Measurements from ENCODE around the gene H2BK1.

Gene H2BK1

GRCh38 chr7:151202836-151203235, 7.5 kb downstream of the H2BK1 start:
- TF ChIP-seq, protein P1, sequence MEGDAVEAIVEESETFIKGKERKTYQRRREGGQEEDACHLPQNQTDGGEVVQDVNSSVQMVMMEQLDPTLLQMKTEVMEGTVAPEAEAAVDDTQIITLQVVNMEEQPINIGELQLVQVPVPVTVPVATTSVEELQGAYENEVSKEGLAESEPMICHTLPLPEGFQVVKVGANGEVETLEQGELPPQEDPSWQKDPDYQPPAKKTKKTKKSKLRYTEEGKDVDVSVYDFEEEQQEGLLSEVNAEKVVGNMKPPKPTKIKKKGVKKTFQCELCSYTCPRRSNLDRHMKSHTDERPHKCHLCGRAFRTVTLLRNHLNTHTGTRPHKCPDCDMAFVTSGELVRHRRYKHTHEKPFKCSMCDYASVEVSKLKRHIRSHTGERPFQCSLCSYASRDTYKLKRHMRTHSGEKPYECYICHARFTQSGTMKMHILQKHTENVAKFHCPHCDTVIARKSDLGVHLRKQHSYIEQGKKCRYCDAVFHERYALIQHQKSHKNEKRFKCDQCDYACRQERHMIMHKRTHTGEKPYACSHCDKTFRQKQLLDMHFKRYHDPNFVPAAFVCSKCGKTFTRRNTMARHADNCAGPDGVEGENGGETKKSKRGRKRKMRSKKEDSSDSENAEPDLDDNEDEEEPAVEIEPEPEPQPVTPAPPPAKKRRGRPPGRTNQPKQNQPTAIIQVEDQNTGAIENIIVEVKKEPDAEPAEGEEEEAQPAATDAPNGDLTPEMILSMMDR (IDR thresholded peaks at IDR 0.05): no peak

DNA sequence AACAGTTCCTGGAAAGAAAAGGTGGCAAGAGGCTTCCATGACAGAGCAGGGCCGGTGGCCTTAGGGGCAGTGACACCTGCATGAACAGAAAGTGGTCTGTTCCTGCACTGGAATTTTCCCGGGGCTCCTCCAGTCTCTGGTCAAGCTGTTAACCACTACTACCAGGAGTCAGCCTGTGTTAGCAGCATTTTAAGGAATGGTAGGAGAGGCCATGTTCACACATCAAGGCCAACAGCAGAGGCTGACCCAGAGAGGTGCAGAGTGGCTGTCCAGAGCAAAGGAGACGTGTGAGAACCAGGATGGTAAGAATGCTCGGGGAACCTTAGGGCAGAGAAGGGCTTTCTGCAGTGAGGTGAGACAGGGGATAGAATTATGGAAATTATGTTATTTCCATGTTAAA, 8.5 kb downstream of the H2BK1 start:
- TF ChIP-seq, protein P1 (IDR thresholded peaks at IDR 0.05): no peak

DNA sequence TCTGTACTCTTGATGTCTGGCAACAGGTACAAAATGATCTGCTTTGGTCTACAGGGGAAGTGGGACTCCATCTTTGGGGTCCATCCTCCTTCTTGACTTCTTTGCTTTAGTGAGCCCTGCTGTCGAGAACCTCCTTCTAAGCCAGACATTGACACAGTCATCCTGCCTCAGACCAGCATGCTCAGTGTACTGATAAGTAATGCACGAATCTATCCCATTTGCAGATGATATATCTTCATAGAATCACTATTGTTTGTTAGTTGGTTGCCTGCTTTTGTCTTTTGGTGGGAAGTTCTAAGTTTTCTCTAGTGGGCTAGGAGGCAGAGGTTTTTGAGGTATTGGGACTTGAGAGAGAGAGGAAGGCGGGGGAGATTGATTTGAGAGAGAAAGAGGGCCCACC, 8.9 kb downstream of the H2BK1 start:
- TF ChIP-seq, protein P1 (IDR thresholded peaks at IDR 0.05): no peak

GRCh38 chr7:151198945-151199848, 11.1 kb downstream of the H2BK1 start:
- TF ChIP-seq, protein P1 (IDR thresholded peaks at IDR 0.05): no peak

- TF ChIP-seq, protein P1 (IDR thresholded peaks at IDR 0.05): no peak
Observed at GRCh38 chr7:151197932-151198331, 12.4 kb downstream of the H2BK1 start.

DNA sequence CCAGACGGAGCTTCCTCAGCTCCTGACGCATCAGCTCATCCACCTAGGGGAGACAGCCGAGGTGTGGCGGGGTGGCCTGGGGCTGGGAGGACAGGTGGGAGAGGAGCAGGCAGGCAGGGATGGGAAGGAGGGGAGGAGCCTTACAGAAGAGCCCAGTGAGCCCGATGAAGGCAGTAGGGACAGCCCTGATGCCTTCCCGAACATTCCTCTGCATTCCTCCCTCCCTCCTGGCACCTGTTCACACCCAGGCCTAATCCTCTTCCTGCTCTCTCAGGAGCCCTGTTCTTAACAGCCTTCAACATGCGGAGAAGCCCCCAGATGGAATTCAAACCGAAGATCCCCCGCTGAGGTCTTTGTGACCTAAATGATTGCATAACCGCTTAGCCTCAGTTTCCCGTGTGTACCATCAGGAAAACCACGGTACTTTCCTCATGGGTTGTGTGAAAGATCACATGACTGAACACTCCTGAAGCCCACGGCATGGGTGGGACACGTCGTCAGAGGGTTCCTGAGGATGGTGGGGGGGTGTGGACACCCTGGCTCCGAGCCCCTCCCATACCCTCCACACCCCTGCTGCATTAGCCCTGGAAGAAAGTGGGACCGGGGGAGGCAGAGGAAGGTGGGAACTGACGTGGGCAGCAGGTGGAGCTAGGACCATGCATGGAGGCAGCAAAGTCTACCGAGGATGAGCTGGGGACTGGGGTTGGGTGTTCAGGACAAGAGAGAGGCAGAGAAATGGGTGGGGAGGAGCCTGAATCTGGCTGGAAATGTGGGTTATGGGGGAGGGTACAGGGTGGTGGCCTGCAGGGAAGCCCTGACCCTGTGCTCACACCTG, 14.5 kb downstream of the H2BK1 start:
- TF ChIP-seq, protein P1 (IDR thresholded peaks at IDR 0.05): no peak

DNA sequence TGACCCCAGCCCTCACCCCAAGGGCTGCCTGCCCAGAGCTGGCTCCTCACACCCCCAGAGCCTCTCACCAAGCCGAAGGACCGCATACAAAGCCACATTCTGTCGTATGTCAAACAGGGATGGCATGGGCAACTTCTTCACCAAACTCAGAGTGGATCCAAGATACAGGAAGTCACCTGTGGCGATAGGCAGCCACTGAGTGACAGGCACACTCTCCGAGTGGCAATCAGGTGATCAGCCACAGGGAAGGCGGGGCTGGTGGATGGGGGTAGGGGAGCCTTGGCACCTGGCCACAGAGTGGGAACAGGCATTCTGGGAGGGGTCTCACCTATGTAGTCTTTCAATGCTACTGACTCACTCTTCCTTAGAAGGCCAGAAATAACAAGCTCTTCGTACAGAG, 16.1 kb downstream of the H2BK1 start:
- TF ChIP-seq, protein P1 (IDR thresholded peaks at IDR 0.05): no peak
